ENCODE results near the gene GIT2.
A peak's percentile ranks its signal among the peaks of the same experiment; 100 is the strongest.

GIT2 gene

GRCh38 chr12:109968801-109969200 lies 27.4 kb downstream of the GIT2 start:
- no peak for DNase-seq (ENCODE audit: low read depth)

DNA sequence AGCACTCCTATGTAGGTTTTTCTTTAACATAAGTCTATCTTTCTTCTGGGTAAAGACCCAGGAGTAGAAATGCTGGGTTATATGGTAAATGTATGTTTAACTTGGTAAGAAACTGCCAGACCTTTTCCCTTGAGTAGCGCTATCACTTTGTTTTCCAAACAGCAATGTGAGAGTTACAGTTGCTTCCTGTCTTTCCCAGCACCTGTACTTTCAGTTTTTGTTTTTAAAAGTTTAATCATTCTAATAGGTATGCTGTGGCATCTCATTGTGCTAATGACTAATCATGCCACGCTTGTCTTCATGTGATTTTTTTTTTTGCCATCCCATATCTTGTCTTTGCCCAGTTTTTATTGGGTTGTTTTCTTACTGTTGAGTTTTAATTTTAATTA lies 28.1 kb downstream of the GIT2 start:
- DNase-seq (ENCODE audit: low read depth), result no peak

GRCh38 chr12:109967383-109968031 lies 28.7 kb downstream of the GIT2 start:
- DNase-seq (ENCODE audit: low read depth), result no peak

DNA sequence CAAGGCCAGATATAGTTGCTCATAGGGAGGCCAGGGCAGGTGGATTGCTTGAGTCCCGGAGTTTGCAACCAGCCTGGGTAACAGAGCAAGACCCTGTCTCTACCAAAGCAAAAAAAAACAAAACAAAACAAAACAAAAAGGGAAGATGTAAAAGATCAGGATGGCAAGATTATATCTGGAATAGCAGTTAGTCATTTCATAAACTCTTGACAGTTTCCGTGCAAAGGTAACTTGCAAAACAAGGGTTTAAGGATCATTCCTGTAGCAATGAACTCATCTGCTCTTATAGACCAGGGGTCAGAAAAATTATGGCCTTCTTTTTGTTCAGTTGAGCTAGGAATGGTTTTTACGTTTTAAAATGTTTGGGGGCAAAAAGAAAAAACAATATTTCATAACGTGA lies 29.6 kb downstream of the GIT2 start:
- DNase-seq (ENCODE audit: low read depth), result no peak

DNA sequence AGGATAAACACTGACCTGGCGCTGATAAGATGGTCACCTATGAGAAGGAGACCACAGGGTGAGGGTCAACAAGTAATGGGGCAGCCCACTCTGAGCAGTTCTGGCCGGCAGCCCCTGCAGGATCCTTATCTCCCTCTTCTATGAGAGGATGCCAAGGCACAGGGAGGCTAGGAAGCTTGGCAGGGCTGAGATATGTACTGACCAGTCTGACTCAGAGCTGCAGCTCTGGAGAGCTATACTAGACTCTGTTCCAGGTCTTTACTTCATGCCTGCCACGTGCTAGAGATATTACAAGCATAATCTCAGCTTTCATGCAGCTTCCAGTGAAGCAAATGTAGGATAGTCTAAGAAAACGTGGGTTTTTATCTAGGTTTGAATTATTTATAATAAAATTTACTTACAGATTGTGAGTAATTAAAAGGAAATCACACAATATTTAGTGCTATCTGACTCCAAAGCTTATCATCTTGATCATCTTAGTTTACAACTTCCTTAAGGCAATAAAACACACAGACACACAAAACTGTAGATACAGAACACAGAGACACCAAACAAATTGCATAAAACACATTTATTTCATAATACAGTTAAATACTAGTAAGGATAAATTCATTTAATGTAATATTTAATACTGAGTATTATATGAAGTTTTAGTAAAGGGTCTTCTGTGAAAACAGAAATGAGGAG lies 32.3 kb downstream of the GIT2 start:
- no peak for DNase-seq (ENCODE audit: low read depth)

DNA sequence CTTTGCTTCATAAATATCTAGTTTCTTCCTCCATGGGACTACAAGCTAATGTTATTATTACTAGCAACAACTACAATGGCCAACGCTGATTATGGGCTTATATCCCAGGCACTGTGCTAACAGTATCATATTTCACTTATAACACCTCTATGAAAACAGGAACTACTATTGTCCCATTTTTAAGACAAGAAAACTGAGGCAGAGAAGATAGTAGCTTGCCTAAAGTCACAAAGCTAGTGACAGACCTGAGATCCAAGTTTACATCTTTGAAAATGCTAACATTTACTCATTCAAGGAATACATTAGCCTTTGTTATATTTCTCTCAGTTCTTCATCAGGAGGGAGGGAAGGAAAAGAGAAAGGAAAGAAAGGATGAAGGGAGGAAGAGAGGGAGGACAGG lies 32.8 kb downstream of the GIT2 start:
- DNase-seq (ENCODE audit: low read depth), result no peak

GRCh38 chr12:109962398-109962797 lies 33.8 kb downstream of the GIT2 start:
- DNase-seq (ENCODE audit: low read depth), result no peak

DNA sequence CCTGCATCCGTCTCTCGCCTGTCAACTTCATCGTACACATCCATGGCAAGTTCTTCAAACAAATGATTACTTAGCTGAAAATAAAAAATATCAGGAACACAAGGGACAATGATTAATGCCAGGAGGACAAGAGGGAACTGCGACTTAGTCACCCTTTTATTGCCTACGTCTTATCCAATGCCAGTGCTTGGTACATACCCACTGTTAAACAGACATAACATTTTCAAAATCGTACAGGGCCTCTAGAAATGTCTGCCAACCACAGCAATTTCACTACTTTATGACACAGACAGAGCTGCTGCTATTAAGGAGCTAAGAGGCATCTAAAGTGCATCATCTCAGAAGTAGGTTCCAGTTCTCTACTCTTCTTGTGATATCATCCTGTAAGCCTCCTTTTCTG lies 34.6 kb downstream of the GIT2 start:
- no peak for DNase-seq (ENCODE audit: low read depth)

DNA sequence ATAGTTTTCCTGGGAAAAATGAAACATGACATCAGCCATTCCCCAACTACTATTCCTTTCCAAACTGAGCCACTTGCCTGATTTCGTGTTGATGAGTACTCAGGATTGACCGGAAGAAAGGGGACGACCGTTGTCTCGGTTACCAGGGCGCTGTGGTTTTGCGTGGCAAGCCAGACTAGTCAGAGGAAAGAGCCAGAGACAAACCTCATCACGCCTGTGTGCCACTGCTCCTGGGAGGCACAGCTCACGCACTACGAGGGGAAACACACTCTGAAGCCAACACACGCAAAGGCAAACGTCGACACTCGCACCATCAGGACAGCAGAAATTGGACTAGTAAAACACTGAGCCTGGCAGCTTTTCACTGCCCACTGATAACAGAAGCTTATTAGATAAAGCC lies 35.0 kb downstream of the GIT2 start:
- DNase-seq (ENCODE audit: low read depth), result no peak

GRCh38 chr12:109959411-109960093 lies 36.6 kb downstream of the GIT2 start:
- DNase-seq (ENCODE audit: low read depth), result no peak

DNA sequence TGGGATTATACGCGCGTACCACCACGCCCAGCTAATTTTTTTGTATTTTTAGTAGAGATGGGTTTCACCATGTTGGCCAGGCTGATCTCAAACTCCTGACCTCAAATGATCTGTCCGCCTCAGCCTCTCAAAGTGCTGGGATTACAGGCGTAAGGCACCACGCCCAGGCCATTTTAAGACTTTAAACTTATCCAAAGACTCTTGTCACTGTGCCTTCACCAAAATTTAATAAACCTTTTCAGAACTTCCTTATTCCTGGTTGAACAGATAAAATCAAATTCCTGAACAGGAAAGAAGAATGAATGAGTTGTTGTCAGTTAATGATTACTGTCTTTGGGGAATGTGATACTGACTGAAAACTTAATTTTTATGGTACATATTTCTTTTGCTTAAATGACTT lies 37.8 kb downstream of the GIT2 start:
- no peak for DNase-seq (ENCODE audit: low read depth)

DNA sequence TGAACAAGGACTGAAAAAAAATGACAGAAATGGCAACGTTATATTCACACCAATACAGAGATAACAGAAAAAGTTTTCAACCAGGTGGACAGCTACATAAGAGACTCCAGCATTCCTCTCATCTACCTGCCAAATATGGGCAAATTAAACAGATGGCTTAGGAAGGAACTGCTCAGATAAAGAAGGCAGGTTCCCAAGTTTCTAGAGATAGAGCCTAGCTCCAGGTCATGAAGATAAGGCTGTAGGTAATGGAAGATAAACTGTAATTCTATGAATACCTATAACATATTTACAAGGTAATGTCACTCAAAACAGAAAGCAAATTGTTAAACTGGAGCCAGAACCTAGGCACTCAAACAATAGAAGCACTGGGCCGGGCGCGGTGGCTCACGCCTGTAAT lies 42.5 kb downstream of the GIT2 start:
- no peak for DNase-seq (ENCODE audit: low read depth)

DNA sequence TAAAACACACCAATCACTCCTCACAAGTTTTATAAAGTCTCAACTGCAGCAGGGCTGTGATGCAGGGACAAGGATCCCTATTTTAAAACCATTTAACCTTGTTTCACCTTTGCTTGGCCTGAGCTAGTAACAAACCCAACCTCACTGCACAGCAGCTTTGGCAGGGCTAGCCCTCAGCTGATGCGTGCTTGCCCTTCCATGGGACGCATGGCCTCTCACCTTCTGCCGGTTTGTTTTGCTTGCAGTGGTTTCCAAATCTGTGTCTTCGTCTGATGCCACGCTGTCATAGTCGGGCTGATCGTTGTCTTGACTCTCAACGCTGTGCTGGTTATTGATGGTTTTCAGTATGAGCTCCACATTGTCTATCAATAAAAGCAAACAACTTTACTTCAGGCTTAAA lies 43.3 kb downstream of the GIT2 start:
- no peak for DNase-seq (ENCODE audit: low read depth)

DNA sequence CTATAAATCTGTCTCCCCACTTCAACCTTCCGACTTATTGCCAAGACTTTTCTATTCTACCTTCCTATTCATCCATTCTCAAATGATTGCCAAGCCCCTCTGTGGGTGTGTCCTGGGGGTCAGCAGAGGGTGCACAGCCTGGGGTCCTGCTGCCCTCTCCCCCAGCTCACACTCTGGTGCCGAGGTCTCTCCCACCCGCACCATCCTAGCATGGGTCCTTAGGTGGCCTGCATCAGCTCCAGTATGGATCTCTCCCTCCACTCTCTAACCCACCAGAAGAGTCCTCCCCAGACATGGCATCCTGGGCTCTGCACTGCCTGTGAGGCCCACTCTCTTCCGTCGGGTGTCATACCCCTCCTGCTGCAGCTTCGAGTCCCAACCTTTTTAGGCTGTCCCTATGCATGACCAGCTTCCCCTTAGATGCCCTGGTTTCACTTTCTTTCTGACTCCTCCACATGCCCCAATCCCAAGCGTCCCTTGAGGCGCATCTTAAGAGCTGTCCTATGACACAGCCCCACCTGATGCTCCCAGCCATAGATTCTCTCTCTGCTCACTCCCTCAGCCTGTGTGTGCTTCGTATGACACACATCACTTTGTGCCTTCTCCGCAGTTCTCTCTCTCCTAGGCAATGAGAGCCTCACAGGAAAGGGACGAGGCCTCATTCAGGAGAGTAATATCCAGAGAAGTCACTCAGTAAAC lies 43.9 kb downstream of the GIT2 start:
- no peak for DNase-seq (ENCODE audit: low read depth)

GRCh38 chr12:109951751-109952150 lies 44.4 kb downstream of the GIT2 start:
- no peak for DNase-seq (ENCODE audit: low read depth)

GRCh38 chr12:109951136-109951535 lies 45.0 kb downstream of the GIT2 start:
- DNase-seq (ENCODE audit: low read depth), result peak; percentile 64

GRCh38 chr12:109950625-109951024 lies 45.5 kb downstream of the GIT2 start:
- no peak for DNase-seq (ENCODE audit: low read depth)

GRCh38 chr12:109949089-109949488 lies 47.1 kb downstream of the GIT2 start:
- peak; percentile 35 for DNase-seq (ENCODE audit: low read depth)

DNA sequence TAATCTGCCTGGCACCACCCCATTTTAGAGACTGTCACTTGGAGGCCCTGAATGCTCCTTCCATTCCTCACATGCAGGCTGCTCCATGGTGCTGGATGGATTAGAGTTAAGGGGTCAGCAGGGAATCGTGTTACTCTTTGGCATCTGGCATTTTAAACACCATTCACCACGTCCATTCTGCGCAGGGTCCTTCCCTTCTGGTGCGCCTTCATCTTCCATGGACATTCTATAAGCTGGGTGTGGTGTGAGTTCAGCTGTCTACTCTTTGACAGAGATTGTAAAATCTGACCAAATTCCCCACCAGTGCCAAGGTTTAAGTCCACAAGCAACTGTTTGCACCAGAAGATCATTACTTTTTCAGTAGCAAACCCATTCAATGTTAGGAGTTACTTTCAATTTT lies 47.8 kb downstream of the GIT2 start:
- no peak for DNase-seq (ENCODE audit: low read depth)

- DNase-seq (ENCODE audit: low read depth), result peak; percentile 73
These were observed 48.6 kb downstream of the GIT2 start for GRCh38 chr12:109947521-109947920.

DNA sequence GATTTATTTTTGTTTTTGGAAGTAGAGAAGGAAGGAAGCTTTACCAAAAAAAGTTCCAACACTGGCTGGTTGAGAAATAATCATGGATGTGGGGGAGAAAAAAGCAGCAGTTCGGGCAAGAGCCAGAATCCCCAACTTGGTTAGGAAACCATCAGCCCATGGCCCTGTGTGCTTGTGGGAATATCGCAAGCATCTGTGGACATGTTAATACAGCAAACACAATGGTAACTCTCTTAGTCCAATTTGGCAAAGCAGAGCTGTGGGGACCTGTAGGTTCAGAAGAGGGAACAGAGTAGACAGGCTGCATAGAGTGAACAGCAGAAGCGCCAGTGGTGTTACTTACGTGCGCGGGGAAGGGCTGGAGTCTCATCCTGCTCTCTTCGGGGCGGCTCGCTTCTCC lies 49.3 kb downstream of the GIT2 start:
- no peak for DNase-seq (ENCODE audit: low read depth)

- DNase-seq (ENCODE audit: low read depth), result no peak
These were observed 49.7 kb downstream of the GIT2 start for GRCh38 chr12:109946505-109946904.
